GM19351 (cell line): Measurements from ENCODE around the gene ZFP69.
"Not testable (repeated sequence)": the region's sequence is repeated elsewhere in the genome, so short reads cannot be mapped to it uniquely, and the experiment has no call there.

ENCODE experiments used
- ATAC-seq: cut with Tn5 transposase; IDR thresholded peaks from one replicate; pipeline ENCODE4 v1.9.1; 2021; ENCODE audit warnings: mild to moderate bottlenecking, moderate library complexity; ENCODE audit not compliant: unreplicated experiment

ZFP69 gene

GRCh38 chr1:40476924-40477677 is at the start of gene ZFP69:
Gene ZFP69 (plus strand): TSS chr1:40477290. CDS start chr1:40479362, 2,072 bp downstream.
- ATAC-seq: peak; percentile 69

GRCh38 chr1:40431385-40431784 is 45.7 kb upstream of the ZFP69 start:
- ATAC-seq: no peak

GRCh38 chr1:40432644-40433390 is 44.3 kb upstream of the ZFP69 start:
- ATAC-seq: no peak

GRCh38 chr1:40435471-40435870 is 41.6 kb upstream of the ZFP69 start:
- no peak for ATAC-seq

- ATAC-seq: no peak
Observed at GRCh38 chr1:40435876-40436275, 41.2 kb upstream of the ZFP69 start.

- ATAC-seq: no peak
Observed at GRCh38 chr1:40438391-40439015, 38.6 kb upstream of the ZFP69 start.

GRCh38 chr1:40439247-40439646 is 37.8 kb upstream of the ZFP69 start:
- no peak for ATAC-seq

GRCh38 chr1:40449684-40450494 is 27.2 kb upstream of the ZFP69 start, which contains the start of gene ZFP69B:
Gene ZFP69B (plus strand): TSS chr1:40450476. CDS start chr1:40450962, 486 bp downstream.
- peak; percentile 74 for ATAC-seq

GRCh38 chr1:40450495-40451237 is 26.4 kb upstream of the ZFP69 start:
- peak; percentile 51 for ATAC-seq

GRCh38 chr1:40451238-40451585 is 25.9 kb upstream of the ZFP69 start:
- ATAC-seq: peak; percentile 20

- no peak for ATAC-seq
Observed at GRCh38 chr1:40454873-40455272, 22.2 kb upstream of the ZFP69 start.

- ATAC-seq: no peak
Observed at GRCh38 chr1:40462956-40463590, 14.0 kb upstream of the ZFP69 start.

GRCh38 chr1:40469327-40469726 is 7.8 kb upstream of the ZFP69 start:
- ATAC-seq: no peak

- ATAC-seq: no peak
Observed at GRCh38 chr1:40475268-40475667, 1.8 kb upstream of the ZFP69 start.

- ATAC-seq: peak; percentile 20
Observed at GRCh38 chr1:40477678-40478053, 576 bp downstream of the ZFP69 start.

GRCh38 chr1:40478276-40478675 is 1.2 kb downstream of the ZFP69 start:
- no peak for ATAC-seq

- ATAC-seq: no peak
Observed at GRCh38 chr1:40479156-40479555, 2.1 kb downstream of the ZFP69 start.

GRCh38 chr1:40495315-40495903 is 18.3 kb downstream of the ZFP69 start:
- no peak for ATAC-seq

GRCh38 chr1:40502651-40503050 is 25.6 kb downstream of the ZFP69 start:
- not testable (repeated sequence) for ATAC-seq
